Dermis microvascular lymphatic vessel endothelial cell (primary cell): Measurements from ENCODE around the gene CNOT4. TPM values are rescaled to one million over a fixed set of nuclear protein-coding genes. Genes with fewer than 3 reads are reported as not detected.
A peak's percentile ranks its signal among the peaks of the same experiment; 100 is the strongest.
"Not testable (repeated sequence)": the region's sequence is repeated elsewhere in the genome, so short reads cannot be mapped to it uniquely, and the experiment has no call there.

Source experiments
- DNase-seq, 2 donors: peaks; one replicate each; pipeline versions ENCODE4 v3.0.0 to v3.0.0-alpha.2; 2010; ENCODE audit warnings: low read depth in 2 of 2
- total RNA-seq: library from RNA; depleted of rRNA; stranded (reverse); fragments of >200 nt; gene quantifications from 2 replicates; pipeline ENCODE4 v1.2.1, GENCODE V29; 2014

The CNOT4 gene
- total RNA-seq, 1 donor from 2014 or later: 5.8 TPM

- peak in 1 of 2 donors; percentile 18 for DNase-seq
These were observed 50.8 kb downstream of the CNOT4 start for GRCh38 chr7:135459076-135459475.

GRCh38 chr7:135454060-135454459 is 55.8 kb downstream of the CNOT4 start:
- DNase-seq: no peak

- no peak for DNase-seq
These were observed 60.5 kb downstream of the CNOT4 start for GRCh38 chr7:135449436-135449835.

GRCh38 chr7:135448753-135449152 is 61.1 kb downstream of the CNOT4 start:
- DNase-seq: peak in 1 of 2 donors; percentile 35

- peak in 1 of 2 donors; percentile 9 for DNase-seq
These were observed 62.2 kb downstream of the CNOT4 start for GRCh38 chr7:135447748-135448147.

GRCh38 chr7:135445690-135446089 is 64.2 kb downstream of the CNOT4 start:
- no peak for DNase-seq

- DNase-seq: not testable (repeated sequence)
These were observed 64.6 kb downstream of the CNOT4 start for GRCh38 chr7:135445266-135445665.

GRCh38 chr7:135441791-135442190 is 68.1 kb downstream of the CNOT4 start:
- DNase-seq: peak in 1 of 2 donors; percentile 34

- no peak for DNase-seq
These were observed 75.9 kb downstream of the CNOT4 start for GRCh38 chr7:135434047-135434446.

GRCh38 chr7:135430626-135431025 is 79.3 kb downstream of the CNOT4 start:
- no peak for DNase-seq

GRCh38 chr7:135428879-135429278 is 81.0 kb downstream of the CNOT4 start:
- no peak for DNase-seq

GRCh38 chr7:135428011-135428410 is 81.9 kb downstream of the CNOT4 start:
- no peak for DNase-seq

GRCh38 chr7:135427166-135427565 is 82.7 kb downstream of the CNOT4 start:
- no peak for DNase-seq

- no peak for DNase-seq
These were observed 84.9 kb downstream of the CNOT4 start for GRCh38 chr7:135425036-135425435.

- no peak for DNase-seq
These were observed 89.1 kb downstream of the CNOT4 start for GRCh38 chr7:135420786-135421185.

GRCh38 chr7:135416431-135416830 is 93.5 kb downstream of the CNOT4 start:
- DNase-seq: no peak

GRCh38 chr7:135414850-135415439 is 95.0 kb downstream of the CNOT4 start:
- peak; percentile 50 to 76 for DNase-seq

GRCh38 chr7:135414208-135414607 is 95.7 kb downstream of the CNOT4 start:
- no peak for DNase-seq

GRCh38 chr7:135411098-135411497 is 98.8 kb downstream of the CNOT4 start:
- DNase-seq: no peak

GRCh38 chr7:135410543-135410942 is 99.4 kb downstream of the CNOT4 start:
- no peak for DNase-seq

- DNase-seq: no peak
These were observed 99.9 kb downstream of the CNOT4 start for GRCh38 chr7:135409845-135410542.

- no peak for DNase-seq
These were observed 102.0 kb downstream of the CNOT4 start for GRCh38 chr7:135407884-135408283.

GRCh38 chr7:135406918-135407317 is 103.0 kb downstream of the CNOT4 start:
- no peak for DNase-seq
